ENCODE results near the gene KLF11.

The KLF11 gene

GRCh38 chr2:10075571-10076209 is 32.3 kb downstream of the KLF11 start:
- Histone ChIP-seq H3K27me3 (replicated peaks) (peaks cover 29% of the 10 kb centered on the region), H3K27ac (no peak overlapping the region), H3K36me3 (replicated peaks) (no peaks in the 10 kb centered on the region), H3K4me3 (ENCODE audit: low read depth, low read length) (no peak overlapping the region)
- DNase-seq = no peak
- in situ Hi-C loops (cut with HindIII; ENCODE audit: low pct_ligation_motif_present, low sequenced_read_pairs) = no loop called here
- no peak for TF ChIP-seq CTCF (IDR thresholded peaks at IDR 0.05; ENCODE audit: low read depth, low read length, missing control alignments)

GRCh38 chr2:10076511-10076910 is 33.2 kb downstream of the KLF11 start:
- peaks cover 35% of the 10 kb centered on the region for H3K27me3 ChIP-seq (replicated peaks)
- no peak for TF ChIP-seq CTCF (IDR thresholded peaks at IDR 0.05; ENCODE audit: low read depth, low read length, missing control alignments)
- in situ Hi-C loops (cut with HindIII; ENCODE audit: low pct_ligation_motif_present, low sequenced_read_pairs) = no loop called here

GRCh38 chr2:10076988-10077527 is 33.7 kb downstream of the KLF11 start:
- Histone ChIP-seq H3K27me3 (replicated peaks) (peaks cover 35% of the 10 kb centered on the region), H3K27ac (no peak overlapping the region), H3K4me3 (ENCODE audit: low read depth, low read length) (no peak overlapping the region), H3K36me3 (replicated peaks) (no peaks in the 10 kb centered on the region)
- in situ Hi-C loops (cut with HindIII; ENCODE audit: low pct_ligation_motif_present, low sequenced_read_pairs) = no loop called here
- TF ChIP-seq CTCF (IDR thresholded peaks at IDR 0.05; ENCODE audit: low read depth, low read length, missing control alignments) = no peak
- DNase-seq = no peak

More at GRCh38 chr2:10076511-10076910, 33.2 kb downstream of the KLF11 start:
- no peak for DNase-seq
- Histone ChIP-seq H3K4me3 (ENCODE audit: low read depth, low read length) (no peak overlapping the region), H3K36me3 (replicated peaks) (no peaks in the 10 kb centered on the region), H3K27ac (no peak overlapping the region)

- no peak for TF ChIP-seq CTCF (IDR thresholded peaks at IDR 0.05; ENCODE audit: low read depth, low read length, missing control alignments)
- in situ Hi-C loops (cut with HindIII; ENCODE audit: low pct_ligation_motif_present, low sequenced_read_pairs) = no loop called here
Measured at GRCh38 chr2:10078001-10078400, 34.7 kb downstream of the KLF11 start.

GRCh38 chr2:10078704-10079265 is 35.4 kb downstream of the KLF11 start:
- Histone ChIP-seq H3K27ac (no peak overlapping the region), H3K4me3 (ENCODE audit: low read depth, low read length) (peak overlapping the region; percentile 37), H3K36me3 (replicated peaks) (no peaks in the 10 kb centered on the region), H3K27me3 (replicated peaks) (peaks cover 49% of the 10 kb centered on the region)
- no peak for DNase-seq
- no peak for TF ChIP-seq CTCF (IDR thresholded peaks at IDR 0.05; ENCODE audit: low read depth, low read length, missing control alignments)
- in situ Hi-C loops (cut with HindIII; ENCODE audit: low pct_ligation_motif_present, low sequenced_read_pairs) = no loop called here

More at GRCh38 chr2:10078001-10078400, 34.7 kb downstream of the KLF11 start:
- peaks cover 41% of the 10 kb centered on the region for H3K27me3 ChIP-seq (replicated peaks)
- DNase-seq = no peak
- H3K27ac ChIP-seq = no peak overlapping the region
- no peaks in the 10 kb centered on the region for H3K36me3 ChIP-seq (replicated peaks)
- H3K4me3 ChIP-seq (ENCODE audit: low read depth, low read length) = no peak overlapping the region

All from brain microvascular endothelial cell (primary cell).